ENCODE results near the gene SUSD6. TPM values are rescaled to one million over a fixed set of nuclear protein-coding genes. Genes with fewer than 3 reads are reported as not detected.

SUSD6 gene
- total RNA-seq, 4 donors from 2014 or later: 11.9 to 26.3 (median 16.2) TPM

GRCh38 chr14:69754487-69754886 lies 143.1 kb downstream of the SUSD6 start:
- Histone ChIP-seq H3K9me3 (no peaks in the 10 kb centered on the region), H3K27me3 (no peaks in the 10 kb centered on the region), H3K4me1 (no peaks in the 10 kb centered on the region), H3K4me3 (no peak overlapping the region), H3K36me3 (no peaks in the 10 kb centered on the region), H3K27ac (no peak overlapping the region)
- no peak for TF ChIP-seq POLR2A (IDR thresholded peaks at IDR 0.05)
- no peak for TF ChIP-seq CTCF (IDR thresholded peaks at IDR 0.05 in 4 of 5, conservative IDR thresholded peaks at IDR 0.05 in 1 of 5)
- intact Hi-C loops (cut with DNase I; ENCODE audit: low total_unique reads): no loop called here
- in situ Hi-C loops (cut with MboI; ENCODE audit: low sequenced_read_pairs in 4 of 4): no loop called here
- DNase-seq: no peak
- ATAC-seq: no peak

- in situ Hi-C loops (cut with MboI; ENCODE audit: low sequenced_read_pairs in 4 of 4): no loop called here
- Histone ChIP-seq H3K27me3 (no peaks in the 10 kb centered on the region), H3K4me3 (no peak overlapping the region), H3K4me1 (no peaks in the 10 kb centered on the region), H3K9me3 (no peaks in the 10 kb centered on the region), H3K27ac (no peak overlapping the region), H3K36me3 (no peaks in the 10 kb centered on the region)
- TF ChIP-seq CTCF (IDR thresholded peaks at IDR 0.05 in 4 of 5, conservative IDR thresholded peaks at IDR 0.05 in 1 of 5): no peak
- TF ChIP-seq POLR2A (IDR thresholded peaks at IDR 0.05): no peak
- DNase-seq: no peak
- ATAC-seq: no peak
- intact Hi-C loops (cut with DNase I; ENCODE audit: low total_unique reads): no loop called here
Measured at GRCh38 chr14:69755296-69755695, 143.9 kb downstream of the SUSD6 start.

- intact Hi-C loops (cut with DNase I; ENCODE audit: low total_unique reads) (no loop called here), in situ Hi-C loops (cut with MboI; ENCODE audit: low sequenced_read_pairs in 4 of 4) (no loop called here)
- H3K9me3 ChIP-seq: no peaks in the 10 kb centered on the region
- ATAC-seq (no peak), DNase-seq (no peak)
- TF ChIP-seq POLR2A (IDR thresholded peaks at IDR 0.05) (no peak), CTCF (IDR thresholded peaks at IDR 0.05 in 4 of 5, conservative IDR thresholded peaks at IDR 0.05 in 1 of 5) (no peak)
- H3K27me3 ChIP-seq: no peaks in the 10 kb centered on the region
- no peak overlapping the region for H3K27ac ChIP-seq
- H3K4me3 ChIP-seq: no peak overlapping the region
- no peaks in the 10 kb centered on the region for H3K4me1 ChIP-seq
- H3K36me3 ChIP-seq: no peaks in the 10 kb centered on the region
Measured at GRCh38 chr14:69755784-69756183, 144.4 kb downstream of the SUSD6 start.

- Histone ChIP-seq H3K9me3 (no peaks in the 10 kb centered on the region), H3K4me3 (no peak overlapping the region), H3K36me3 (no peaks in the 10 kb centered on the region), H3K27ac (no peak overlapping the region), H3K27me3 (no peaks in the 10 kb centered on the region), H3K4me1 (no peaks in the 10 kb centered on the region)
- no peak for DNase-seq
- intact Hi-C loops (cut with DNase I; ENCODE audit: low total_unique reads) (no loop called here), in situ Hi-C loops (cut with MboI; ENCODE audit: low sequenced_read_pairs in 4 of 4) (no loop called here)
- no peak for TF ChIP-seq CTCF (IDR thresholded peaks at IDR 0.05 in 4 of 5, conservative IDR thresholded peaks at IDR 0.05 in 1 of 5)
- TF ChIP-seq POLR2A (IDR thresholded peaks at IDR 0.05): no peak
- ATAC-seq: no peak
Measured at GRCh38 chr14:69756298-69756697, 144.9 kb downstream of the SUSD6 start.

- Histone ChIP-seq H3K4me1 (no peaks in the 10 kb centered on the region), H3K4me3 (no peak overlapping the region), H3K27ac (no peak overlapping the region), H3K36me3 (no peaks in the 10 kb centered on the region), H3K9me3 (no peaks in the 10 kb centered on the region), H3K27me3 (no peaks in the 10 kb centered on the region)
- ATAC-seq (no peak), DNase-seq (no peak)
- in situ Hi-C loops (cut with MboI; ENCODE audit: low sequenced_read_pairs in 4 of 4): loop anchor here in 1 of 4 donors (10.0 kb wide), 1 partner anchor 366 kb away; the partner anchor contains the start of genes ERH and SLC39A9
- intact Hi-C loops (cut with DNase I; ENCODE audit: low total_unique reads): no loop called here
- TF ChIP-seq POLR2A (IDR thresholded peaks at IDR 0.05) (no peak), CTCF (IDR thresholded peaks at IDR 0.05 in 4 of 5, conservative IDR thresholded peaks at IDR 0.05 in 1 of 5) (no peak)
Measured at GRCh38 chr14:69760810-69761209, 149.4 kb downstream of the SUSD6 start.
